K562 (cell line): ENCODE measurements around the gene SLFNL1. TPM values are rescaled to one million over a fixed set of nuclear protein-coding genes. Genes with fewer than 3 reads are reported as not detected.

Source experiments
- ATAC-seq: fragments of 200-7000 bp; cut with Tn5 transposase; 3 replicates; pipeline ENCODE4 v1.9.1; 2020; ENCODE audit warnings: moderate library complexity
- BruUV-seq: library from RNA; stranded (reverse); fragments of 400-500 nt; replicated peaks from 2 replicates; lab custom pipeline; 2021; lab: Mats Ljungman, UMichigan
- CTCF ChIA-PET: fragments of 300-600 bp; formaldehyde crosslinking; extraction: SDS; loops from one replicate; lab custom pipeline; 2021; ENCODE audit warnings: low intra/inter-chr PET ratio; lab: Yijun Ruan, JAX
- POLR2A ChIA-PET: fragments of 300-600, 350-650 bp; sonication (Branson Sonifier 250); formaldehyde crosslinking; extraction: SDS; loops from one replicate; lab custom pipeline; 2021; ENCODE audit warnings: antibody characterized with exemption, inconsistent platforms; lab: Yijun Ruan, JAX
- DNase-seq, 4 experiments: peaks; one replicate each; pipeline versions ENCODE4 v3.0.0 to v3.0.0-alpha.2; 2011 to 2018; ENCODE audit warnings: low spot score in 3 of 4, mixed read lengths in 3 of 4; ENCODE audit errors: extremely low read depth in 1 of 4
- FAIRE-seq: peaks from 2 replicates; lab custom pipeline; 2011; peaks lifted over from hg19 to GRCh38; lab: Jason Lieb, UNC
- H2AFZ ChIP-seq: 2 replicates; pipeline ENCODE4 v1.6.0; 2011; ENCODE audit warnings: low read depth, low read length, control low read depth, inconsistent platforms
- H3K27ac ChIP-seq: fragments of 200-600 bp; 3 replicates; pipeline ENCODE4 v1.8.0; 2011; ENCODE audit warnings: low read depth, mild to moderate bottlenecking, control low read depth, inconsistent platforms, low read length, moderate library complexity, mixed read lengths; ENCODE audit errors: extremely low read depth
- H3K27me3 ChIP-seq, 2 experiments: fragments of 300-600 bp in 1 of 2; 2 replicates in 1 of 2; 3 replicates in 1 of 2; pipeline versions ENCODE4 v1.6.0 to v1.8.0; 2011; ENCODE audit warnings: inconsistent platforms in 2 of 2, low read length in 2 of 2, mild to moderate bottlenecking in 1 of 2, mixed read lengths in 1 of 2, moderate library complexity in 1 of 2; ENCODE audit not compliant: control insufficient read depth in 2 of 2, insufficient read depth in 2 of 2
- H3K36me3 ChIP-seq: fragments of 300-600 bp; 3 replicates; pipeline ENCODE4 v1.8.0; 2011; ENCODE audit warnings: mild to moderate bottlenecking, low read length, inconsistent platforms; ENCODE audit not compliant: control insufficient read depth, insufficient read depth
- H3K4me1 ChIP-seq, 2 experiments: fragments of 200-600 bp in 1 of 2; replicated peaks in 1 of 2; 2 replicates in 1 of 2; 3 replicates in 1 of 2; pipeline versions ENCODE4 v1.5.1 to v1.8.0; 2011; ENCODE audit warnings: inconsistent platforms in 2 of 2, low read length in 2 of 2, mild to moderate bottlenecking in 1 of 2, mixed read lengths in 1 of 2, moderate library complexity in 1 of 2; ENCODE audit not compliant: control insufficient read depth in 2 of 2, insufficient read depth in 2 of 2
- H3K4me2 ChIP-seq: 2 replicates; pipeline ENCODE4 v1.6.1; 2011; ENCODE audit warnings: low read length, control low read depth, inconsistent platforms, mixed read lengths; ENCODE audit not compliant: insufficient read depth
- H3K4me3 ChIP-seq: fragments of 200-600 bp; sonication (generic), shearing (Covaris generic); 2 replicates; pipeline ENCODE4 v1.5.1; 2016; ENCODE audit warnings: control low read depth, inconsistent platforms
- H3K79me2 ChIP-seq: fragments of 200-600 bp; 3 replicates; pipeline ENCODE4 v1.8.0; 2011; ENCODE audit warnings: low read length, inconsistent platforms; ENCODE audit not compliant: control insufficient read depth, insufficient read depth
- H3K9ac ChIP-seq, 2 experiments: 2 replicates each; pipeline versions ENCODE4 v1.6.0 to v1.6.1; 2011; ENCODE audit warnings: low read depth in 2 of 2, low read length in 2 of 2, control low read depth in 1 of 2, inconsistent platforms in 1 of 2, mild to moderate bottlenecking in 1 of 2, mixed read lengths in 1 of 2; ENCODE audit not compliant: insufficient read depth in 1 of 2
- H3K9me1 ChIP-seq: one replicate; pipeline ENCODE4 v1.6.0; 2011; ENCODE audit warnings: inconsistent platforms, mild to moderate bottlenecking, low read length, moderate library complexity; ENCODE audit not compliant: control insufficient read depth, insufficient read depth
- H3K9me3 ChIP-seq: replicated peaks from 2 replicates; pipeline ENCODE4 v1.5.1; 2011; ENCODE audit warnings: low read depth, low read length, inconsistent platforms; ENCODE audit not compliant: control insufficient read depth, insufficient read depth
- H4K20me1 ChIP-seq: replicated peaks from 2 replicates; pipeline ENCODE4 v1.6.1; 2011; ENCODE audit warnings: low read length, inconsistent platforms, mixed read lengths; ENCODE audit not compliant: control insufficient read depth, insufficient read depth
- CREB1 ChIP-seq, 2 experiments: sonication (generic) in 1 of 2; formaldehyde crosslinking in 1 of 2; IDR thresholded peaks; 2 replicates each; pipeline versions ENCODE4 v1.6.1 to v1.8.0; 2012 to 2022; ENCODE audit warnings: inconsistent platforms in 1 of 2, mild to moderate bottlenecking in 1 of 2, missing genetic modification reagents in 1 of 2, moderate library complexity in 1 of 2
- DIDO1 ChIP-seq: fragments of 450-650 bp; IDR thresholded peaks from 2 replicates; pipeline ENCODE4 v1.6.1; 2016; ENCODE audit warnings: low read depth, missing biosample characterization, missing genetic modification characterization
- FUS ChIP-seq: fragments of 200-400 bp; formaldehyde crosslinking; optimal IDR thresholded peaks from 2 replicates; pipeline ENCODE3; 2017; ENCODE audit warnings: low read depth, low read length
- NCOR1 ChIP-seq: fragments of 450-650 bp; IDR thresholded peaks from 2 replicates; pipeline ENCODE4 v1.6.1; 2016; ENCODE audit warnings: mild to moderate bottlenecking, moderate library complexity
- POLR2A ChIP-seq: fragments of 450-650 bp; conservative IDR thresholded peaks from 2 replicates; pipeline ENCODE4 v1.6.1; 2016
- USF1 ChIP-seq: sonication (generic); formaldehyde crosslinking; IDR thresholded peaks from 2 replicates; pipeline ENCODE4 v1.9.0; 2022; ENCODE audit warnings: mild to moderate bottlenecking, missing genetic modification reagents
- WGBS: fragments of 100-300 bp; shearing (Covaris generic); methylation state at CpG from one replicate; pipeline ENCODE4 v1.1.6; 2016; ENCODE audit warnings: low coverage, mixed read lengths; ENCODE audit not compliant: insufficient coverage; ENCODE audit errors: missing lambda C conversion rate; 5-methylcytosine and 5-hydroxymethylcytosine counted together
- in situ Hi-C: fragments of 300-500 bp; cut with MboI; formaldehyde crosslinking; loops from 4 replicates; pipeline ENCODE4 v1.15.0; 2018; ENCODE audit warnings: inconsistent platforms, mixed read lengths
- intact Hi-C: fragments of 100-400 bp; cut with micrococcal nuclease; formaldehyde crosslinking; loops from 2 replicates; pipeline ENCODE4 v1.14.2; 2022
- polyA plus RNA-seq, 8 experiments: library from polyadenylated mRNA; depleted of rRNA in 4 of 8; stranded (reverse) in 5 of 8; unstranded in 3 of 8; fragments of >200 nt; fragmentation: Nextera tagmentation in 2 of 8; fragmentation: Illumina TruSeq in 1 of 8; extraction: Ambion mirVana in 2 of 8; extraction: Trizol in 1 of 8; gene quantifications; 2 replicates each; pipeline versions ENCODE4 v1.2.1 to v1.2.3, GENCODE V29; 2011 to 2014; ENCODE audit warnings: inconsistent platforms in 1 of 8, missing spikeins in 1 of 8
- total RNA-seq, 7 experiments: library from RNA; depleted of rRNA in 6 of 7; stranded (reverse); fragments of >200 nt in 6 of 7; fragmentation: Illumina TruSeq in 2 of 7; extraction: Trizol in 2 of 7; gene quantifications; 2 replicates each; pipeline versions ENCODE4 v1.2.1 to v1.2.3, GENCODE V29; 2011 to 2021; ENCODE audit warnings: low replicate concordance in 1 of 7

The SLFNL1 gene
- total and polyA plus RNA-seq, 9 of the 15 experiments (the other 6 are each of a cell fraction or from before 2014, with no cell fraction given) = 0.05 to 0.14 (median 0.06) TPM; not detected in 5

GRCh38 chr1:41015281-41015896 is 6.1 kb downstream of the SLFNL1 start:
- no peak for ATAC-seq
- H3K4me2 ChIP-seq = no peak overlapping the region
- peak overlapping the region in 1 of 2 experiments; percentile 24; a peak in 1 of 4 replicates for H3K9ac ChIP-seq
- BruUV-seq = no TSS peak
- H4K20me1 ChIP-seq = no peaks in the 10 kb centered on the region
- FAIRE-seq = no peak
- peaks cover 0 to 18% of the 10 kb centered on the region in 2 experiments; a peak in 1 of 5 replicates for H3K4me1 ChIP-seq
- WGBS = 86% methylated on average over 5 of the region's 5 CpGs
- no peak overlapping the region for H2AFZ ChIP-seq
- in situ Hi-C loops (no loop called here), intact Hi-C loops (no loop called here)
- H3K9me1 ChIP-seq = peaks cover 10% of the 10 kb centered on the region
- TF ChIP-seq USF1 (CRISPR knock-in tag) (no peak), DIDO1 (tag) (no peak), NCOR1 (no peak)
- POLR2A ChIA-PET = interaction anchor here (0.7 to 1.7 kb wide), 4 partner anchors 9 to 13 kb away, joined by 3 to 6 read pairs (median 4); no protein-coding TSS in a partner anchor
- no peak overlapping the region for H3K4me3 ChIP-seq
- no peak overlapping the region for H3K27ac ChIP-seq
- H3K27me3 ChIP-seq = no peaks in the 10 kb centered on the region
- H3K36me3 ChIP-seq = peaks cover 90% of the 10 kb centered on the region
- H3K9me3 ChIP-seq = no peaks in the 10 kb centered on the region
- DNase-seq = no peak
- no peaks in the 10 kb centered on the region for H3K79me2 ChIP-seq
- CTCF ChIA-PET = no interaction called here

- intact Hi-C loops (no loop called here), in situ Hi-C loops (no loop called here)
- ChIA-PET POLR2A (interaction anchor here (0.9 to 1.0 kb wide), 2 partner anchors 10 to 13 kb away, joined by 3 to 4 read pairs; no protein-coding TSS in a partner anchor), CTCF (no interaction called here)
- Histone ChIP-seq H3K9ac (no peak overlapping the region), H3K36me3 (peaks cover 92% of the 10 kb centered on the region), H3K4me1 (peaks cover 0 to 14% of the 10 kb centered on the region in 2 experiments; a peak in 1 of 5 replicates), H3K4me3 (no peak overlapping the region), H2AFZ (no peak overlapping the region), H3K27me3 (no peaks in the 10 kb centered on the region), H3K27ac (no peak overlapping the region), H4K20me1 (no peaks in the 10 kb centered on the region), H3K4me2 (no peak overlapping the region), H3K9me1 (peaks cover 6% of the 10 kb centered on the region), H3K79me2 (no peaks in the 10 kb centered on the region), H3K9me3 (no peaks in the 10 kb centered on the region)
- 83% methylated on average over 8 of the region's 8 CpGs for WGBS
- no peak for DNase-seq
- TF ChIP-seq FUS (no peak), CREB1 (IDR thresholded peaks at IDR 0.05) (no peak), CREB1 (CRISPR knock-in tag; IDR thresholded peaks at IDR 0.05) (no peak), POLR2A (peak; percentile 41; the same call in 1 of the 2 replicates)
- no peak for FAIRE-seq
- no TSS peak for BruUV-seq
- no peak for ATAC-seq
These were observed 6.7 kb downstream of the SLFNL1 start for GRCh38 chr1:41014871-41015270.
